HuH-7.5 (cell line): ENCODE measurements around the gene PPP3CA.
"Not testable (repeated sequence)": the region's sequence is repeated elsewhere in the genome, so short reads cannot be mapped to it uniquely, and the experiment has no call there.

ENCODE experiments used
- DNase-seq: peaks from one replicate; pipeline ENCODE4 v3.0.0; 2011; ENCODE audit warnings: low spot score

The PPP3CA gene

DNA sequence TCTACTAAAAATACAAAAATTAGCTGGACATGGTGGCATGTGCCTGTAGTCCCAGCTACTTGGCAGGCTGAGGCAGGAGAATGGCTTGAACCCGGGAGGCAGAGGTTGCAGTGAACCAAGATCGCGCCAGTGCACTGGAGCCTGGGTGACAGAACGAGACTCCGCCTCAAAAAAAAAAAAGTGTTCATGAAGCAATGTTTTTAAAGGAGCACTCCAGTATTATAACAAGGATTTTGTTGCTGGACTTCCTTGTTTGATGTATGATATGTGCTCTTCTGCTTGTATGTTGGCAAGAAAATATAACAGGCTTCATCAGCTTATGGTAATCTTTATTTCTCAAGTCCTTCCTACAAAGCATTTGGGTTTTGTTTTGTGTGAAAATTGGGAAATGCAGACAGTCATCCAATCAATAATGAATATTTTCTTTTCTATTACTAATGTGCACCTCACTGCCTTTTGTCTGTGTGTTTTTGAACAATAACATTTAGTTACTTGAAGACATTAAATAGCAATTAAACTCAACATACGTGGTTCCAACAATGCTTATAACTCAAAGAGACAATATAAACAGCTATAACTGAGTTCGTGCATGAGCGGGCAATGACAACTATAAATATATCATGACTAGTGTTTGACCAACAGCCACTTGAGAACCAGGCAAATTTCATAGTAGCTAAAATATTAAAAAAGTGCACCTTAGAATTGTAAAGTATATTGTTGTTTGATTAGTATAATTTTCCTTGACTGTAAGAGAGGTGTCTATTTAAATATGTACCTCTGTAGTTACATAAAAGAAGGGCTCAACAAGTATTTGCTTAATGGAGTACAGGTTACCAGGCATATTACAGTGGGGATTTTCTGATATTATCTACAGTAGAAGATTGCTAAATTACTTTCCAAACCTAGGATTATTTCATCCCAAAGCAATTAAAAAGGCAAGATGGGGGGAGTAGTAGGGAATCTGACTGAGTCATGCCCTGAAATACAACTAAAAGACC lies 210.7 kb downstream of the PPP3CA start:
- no peak for DNase-seq

DNA sequence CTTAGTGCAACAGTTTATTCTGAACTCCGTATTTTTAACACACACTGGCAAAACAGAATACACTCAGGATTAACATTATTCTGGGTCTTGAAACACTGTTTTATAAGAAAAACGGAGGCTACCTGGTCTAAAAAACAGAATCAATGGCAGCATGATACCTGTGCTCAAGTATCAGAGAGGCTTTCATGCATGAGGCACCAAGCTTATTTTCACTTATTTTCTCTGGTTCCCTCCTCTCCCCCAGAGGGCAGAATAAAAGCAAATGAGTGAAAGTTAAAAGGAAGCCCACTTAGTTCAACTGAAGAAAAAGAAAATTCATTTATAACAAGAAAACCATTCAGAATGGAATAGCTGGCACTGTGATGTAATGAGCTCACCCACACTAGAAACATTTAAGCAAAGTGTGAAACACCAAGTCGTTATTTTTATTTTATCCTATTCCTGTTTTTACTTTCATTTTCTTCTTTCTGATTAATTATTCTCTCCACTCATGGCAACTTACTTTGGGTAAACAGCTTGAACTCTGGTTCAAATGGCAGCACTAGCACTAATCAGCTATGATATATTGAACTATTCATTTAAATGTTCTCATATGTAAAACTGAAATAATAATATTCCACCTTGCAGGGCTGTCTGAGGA lies 211.8 kb downstream of the PPP3CA start:
- DNase-seq = no peak

DNA sequence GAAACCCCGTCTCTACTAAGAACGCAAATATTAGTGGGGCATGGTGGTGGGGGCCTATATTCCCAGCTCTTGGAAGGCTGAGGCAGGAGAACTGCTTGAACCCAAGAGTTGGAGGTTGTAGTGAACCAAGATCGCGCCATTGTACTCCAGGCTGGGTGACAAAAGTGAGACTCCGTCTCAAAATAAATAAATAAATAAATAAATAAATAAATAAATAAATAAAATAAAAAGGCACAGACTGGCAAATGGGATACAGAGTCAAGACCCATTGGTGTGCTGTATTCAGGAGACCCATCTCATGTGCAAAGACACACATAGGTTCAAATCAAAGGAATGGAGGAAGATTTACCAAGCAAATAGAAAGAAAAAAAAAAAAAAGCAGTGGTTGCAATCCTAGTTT lies 216.3 kb downstream of the PPP3CA start:
- DNase-seq = not testable (repeated sequence)

DNA sequence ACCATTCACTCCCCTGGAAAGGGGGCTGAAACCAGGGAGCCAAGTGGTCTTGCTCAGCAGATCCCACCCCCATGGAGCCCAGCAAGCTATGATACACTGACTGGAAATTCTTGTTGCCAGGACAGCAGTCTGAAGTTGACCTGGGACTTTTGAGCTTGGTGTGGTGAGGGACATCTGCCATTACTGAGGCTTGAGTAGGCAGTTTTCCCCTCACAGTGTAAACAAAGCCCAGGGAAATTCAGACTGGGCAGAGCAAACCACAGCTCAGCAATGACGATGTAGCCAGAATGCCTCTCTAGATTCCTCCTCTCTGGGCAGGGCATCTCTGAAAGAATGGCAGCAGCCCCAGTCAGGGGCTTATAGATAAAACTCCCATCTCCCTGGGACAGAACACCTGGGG lies 218.4 kb downstream of the PPP3CA start:
- DNase-seq = not testable (repeated sequence)

GRCh38 chr4:101128473-101128872 lies 218.9 kb downstream of the PPP3CA start:
- DNase-seq = no peak

DNA sequence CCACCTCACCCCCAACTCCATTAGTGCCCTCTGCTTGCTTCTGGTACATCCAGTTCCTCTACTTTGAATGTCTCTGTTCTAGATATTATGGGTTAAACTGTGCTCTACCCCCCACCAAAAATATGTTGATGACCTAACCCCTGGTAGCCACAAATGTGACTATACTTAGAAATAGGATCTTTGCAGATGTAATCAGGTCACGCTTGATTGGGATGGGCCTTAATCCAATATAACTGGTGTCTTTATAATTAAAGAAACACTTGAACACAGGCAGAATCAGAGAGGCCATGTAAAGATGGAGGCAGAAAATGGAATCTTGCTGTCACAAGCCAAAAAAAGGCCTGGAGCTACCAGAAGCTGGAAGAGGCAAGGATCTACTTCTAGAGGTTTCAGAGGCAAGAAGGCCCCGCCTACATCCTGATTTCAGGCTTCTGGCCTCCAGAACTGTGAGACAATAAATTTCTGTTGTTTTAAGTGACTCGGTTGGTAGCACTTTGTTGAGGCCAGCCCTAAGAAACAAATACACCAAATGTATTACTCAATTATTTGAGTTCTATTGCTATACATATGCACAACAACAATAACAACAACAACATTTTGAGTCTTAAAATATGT lies 220.0 kb downstream of the PPP3CA start:
- DNase-seq = no peak

GRCh38 chr4:101126059-101126458 lies 221.3 kb downstream of the PPP3CA start:
- no peak for DNase-seq

GRCh38 chr4:101125045-101125942 lies 222.0 kb downstream of the PPP3CA start:
- DNase-seq = no peak

DNA sequence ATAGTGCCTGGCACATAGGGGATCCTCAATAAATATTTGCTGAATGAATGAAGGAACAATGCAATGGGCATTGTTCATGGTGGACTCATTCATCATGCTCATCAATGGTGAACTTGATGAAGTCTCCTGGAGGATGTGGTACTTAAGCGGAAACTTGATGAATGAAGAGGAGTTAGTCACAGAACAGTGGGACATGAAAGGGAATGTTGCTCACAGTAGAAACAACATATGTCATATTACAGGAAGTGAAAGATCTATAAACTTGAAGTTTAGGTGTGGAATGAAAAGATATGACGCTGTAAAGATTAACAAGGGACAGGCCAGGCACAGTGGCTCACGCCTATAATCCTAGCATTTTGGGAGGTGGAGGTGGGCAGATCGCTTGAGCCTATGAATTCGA lies 224.1 kb downstream of the PPP3CA start:
- DNase-seq = no peak

- no peak for DNase-seq
Measured at GRCh38 chr4:101122019-101122418, 225.3 kb downstream of the PPP3CA start.

- no peak for DNase-seq
Measured at GRCh38 chr4:101119141-101119540, 228.2 kb downstream of the PPP3CA start.

DNA sequence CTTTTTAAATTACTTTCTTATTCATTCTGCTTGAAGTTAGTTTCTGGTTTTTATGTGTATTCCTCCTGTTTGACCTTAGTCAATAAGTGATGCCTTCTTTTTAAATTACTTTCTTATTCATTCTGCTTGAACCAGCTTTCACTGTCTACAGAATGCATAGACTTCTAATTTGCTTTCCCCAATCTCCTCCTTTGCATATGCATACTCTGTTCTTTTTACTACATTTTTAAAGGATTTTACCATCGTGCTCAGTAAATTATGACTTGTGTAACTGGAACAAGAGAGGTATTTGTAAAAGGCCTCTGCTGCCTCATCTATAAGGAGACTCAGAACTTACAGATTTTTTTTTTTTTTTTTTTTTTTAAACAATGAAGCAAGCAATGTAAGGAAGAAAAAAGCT lies 228.7 kb downstream of the PPP3CA start:
- no peak for DNase-seq

GRCh38 chr4:101115887-101116286 lies 231.4 kb downstream of the PPP3CA start:
- no peak for DNase-seq

DNA sequence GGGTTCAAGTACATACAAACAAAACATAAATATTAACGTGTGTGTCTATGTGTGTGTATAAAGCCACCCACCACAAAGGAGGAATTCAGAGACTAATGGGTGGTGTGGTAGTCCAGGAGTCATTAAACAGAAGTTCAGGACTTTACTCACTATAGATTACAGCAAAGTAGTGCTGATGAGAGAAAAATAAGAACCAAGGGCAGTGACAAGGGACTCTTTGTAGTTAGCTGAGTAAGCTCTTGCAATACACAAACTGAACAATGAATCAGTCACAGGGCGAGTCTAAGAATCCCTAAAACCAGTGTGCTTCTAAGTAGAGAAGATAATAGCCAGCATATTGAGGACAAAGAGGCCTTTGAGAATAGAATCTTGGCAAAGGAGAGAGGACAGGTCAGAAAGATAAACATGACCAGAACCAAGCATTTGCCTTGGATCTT lies 232.4 kb downstream of the PPP3CA start:
- DNase-seq = peak; percentile 2

DNA sequence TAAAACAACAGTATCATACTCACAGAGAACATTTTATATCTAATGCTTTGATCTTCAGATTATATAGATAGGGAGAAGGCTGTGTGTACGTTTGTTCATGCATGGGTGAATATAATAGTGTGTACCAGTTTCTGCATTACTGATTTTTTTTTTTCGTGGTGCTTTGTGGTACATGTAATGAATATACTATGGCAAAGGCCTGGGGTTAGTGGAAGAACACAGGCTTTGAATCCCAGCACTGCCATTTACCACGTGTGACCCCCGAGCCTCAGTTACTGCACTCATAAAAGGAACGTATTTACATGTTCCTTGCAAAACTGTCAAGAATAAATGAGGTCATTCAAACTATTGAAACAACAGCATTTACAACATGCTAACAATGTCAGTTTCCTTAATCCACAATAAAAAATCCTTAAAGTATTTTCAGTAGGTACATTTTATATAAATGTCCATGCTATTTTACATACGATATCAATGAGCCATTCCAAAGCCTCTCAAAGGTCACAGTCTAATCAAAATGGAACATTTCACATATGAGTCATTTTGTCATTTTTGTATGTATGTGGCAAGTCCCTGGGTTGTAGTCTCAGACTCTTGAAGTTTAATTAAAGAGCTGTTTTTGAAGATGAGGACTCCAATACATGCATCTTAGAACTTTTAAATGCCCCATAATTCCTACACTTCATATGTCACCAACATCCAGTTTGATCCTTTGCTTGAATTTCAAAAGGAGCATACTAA lies 242.8 kb downstream of the PPP3CA start:
- DNase-seq = no peak

DNA sequence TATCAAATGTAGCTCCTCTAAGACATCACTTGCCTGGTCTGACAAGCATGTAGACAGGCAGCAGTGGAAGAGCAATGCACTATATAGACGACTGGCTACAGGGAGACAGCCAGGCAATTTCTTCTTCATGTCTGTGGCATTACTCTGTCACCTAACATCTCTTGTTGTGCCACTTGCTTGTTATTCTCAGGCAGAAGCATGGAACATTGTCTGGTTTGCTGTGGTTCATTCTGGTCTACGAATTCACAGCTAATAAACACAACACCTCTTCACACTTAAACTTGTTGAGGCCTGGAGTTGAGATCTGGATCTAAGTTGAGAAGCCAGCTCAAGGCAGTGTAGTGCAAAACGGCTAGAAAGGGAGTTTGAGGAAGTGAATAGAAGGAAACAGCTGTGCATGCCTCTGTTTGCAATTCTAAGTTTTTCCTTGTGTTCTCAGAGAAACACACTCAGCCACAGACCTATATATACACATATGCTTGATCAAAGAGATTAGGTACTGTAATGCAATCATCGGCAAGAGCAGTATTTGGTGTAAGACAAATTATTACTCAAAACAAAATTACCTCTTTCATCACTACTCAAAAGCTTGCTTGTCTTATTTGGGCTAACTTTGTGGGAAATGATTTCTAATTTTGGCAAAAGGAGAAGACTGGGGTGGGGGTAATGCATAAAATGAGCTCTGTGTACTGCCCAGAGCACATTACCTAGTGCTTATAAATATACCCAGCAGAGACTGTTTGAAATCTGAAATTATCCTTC lies 243.8 kb downstream of the PPP3CA start:
- no peak for DNase-seq

DNA sequence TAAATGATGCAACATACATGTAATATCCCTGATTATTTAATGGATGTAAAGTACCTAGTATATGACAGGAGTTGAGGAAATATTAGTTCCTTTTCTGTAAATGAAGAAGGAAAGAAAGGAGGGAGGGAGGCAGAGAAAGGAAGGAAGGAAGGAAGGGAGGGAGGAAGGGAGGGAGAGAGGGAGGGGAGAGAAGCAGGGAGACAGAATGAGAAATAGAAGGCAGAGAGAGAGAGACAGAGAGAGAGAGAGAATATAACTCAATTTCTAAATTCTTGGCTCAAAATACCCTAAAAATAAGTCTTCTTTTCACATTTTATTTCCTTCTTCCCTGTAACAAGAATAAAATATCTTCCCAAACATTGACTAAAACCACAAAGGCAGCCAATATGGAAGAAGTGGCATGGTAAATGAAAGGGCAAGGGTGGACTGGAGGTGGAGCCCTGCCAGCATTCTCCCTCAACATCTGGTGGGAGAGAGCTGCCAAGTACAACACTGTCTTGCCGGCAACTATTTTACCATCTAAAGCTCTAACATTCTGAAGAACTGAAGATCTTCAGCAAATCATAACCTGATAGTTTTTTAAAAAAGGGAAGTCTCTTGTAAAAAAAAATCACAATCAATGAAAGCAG lies 245.1 kb downstream of the PPP3CA start:
- DNase-seq = no peak

- DNase-seq = no peak
Measured at GRCh38 chr4:101101072-101101471, 246.3 kb downstream of the PPP3CA start.

- DNase-seq = no peak
Measured at GRCh38 chr4:101098666-101099400, 248.5 kb downstream of the PPP3CA start.
